Stimulated activated CD4-positive, alpha-beta T cell treated with anti-CD3 and anti-CD28 coated beads, Interleukin-2, amount 100 ng/mL, for 48 hours (primary cell): ENCODE measurements around the gene USP15.
"Not testable (repeated sequence)": the region's sequence is repeated elsewhere in the genome, so short reads cannot be mapped to it uniquely, and the experiment has no call there.

Source experiments
- DNase-seq, 2 donors: peaks; one replicate each; pipeline ENCODE4 v3.0.0-alpha.2; 2020

The USP15 gene

GRCh38 chr12:62379026-62379722 lies 119.0 kb downstream of the USP15 start:
- no peak for DNase-seq

- no peak for DNase-seq
These were observed 119.5 kb downstream of the USP15 start for GRCh38 chr12:62379723-62380045.

- no peak for DNase-seq
These were observed 122.3 kb downstream of the USP15 start for GRCh38 chr12:62382526-62382925.

- no peak for DNase-seq
These were observed 136.5 kb downstream of the USP15 start for GRCh38 chr12:62396750-62397149.

GRCh38 chr12:62400135-62400534 lies 139.9 kb downstream of the USP15 start:
- no peak for DNase-seq

- no peak for DNase-seq
These were observed 141.4 kb downstream of the USP15 start for GRCh38 chr12:62401631-62402030.

GRCh38 chr12:62403031-62403430 lies 142.8 kb downstream of the USP15 start:
- DNase-seq, result no peak

- no peak for DNase-seq
These were observed 147.4 kb downstream of the USP15 start for GRCh38 chr12:62407587-62407986.

GRCh38 chr12:62409068-62409467 lies 148.9 kb downstream of the USP15 start:
- DNase-seq, result no peak

GRCh38 chr12:62414180-62414579 lies 154.0 kb downstream of the USP15 start:
- no peak for DNase-seq

GRCh38 chr12:62426089-62426488 lies 165.9 kb downstream of the USP15 start:
- no peak for DNase-seq

GRCh38 chr12:62429457-62429856 lies 169.3 kb downstream of the USP15 start:
- DNase-seq, result no peak

- DNase-seq, result no peak
These were observed 174.5 kb downstream of the USP15 start for GRCh38 chr12:62434494-62435302.

GRCh38 chr12:62435303-62436163 lies 175.3 kb downstream of the USP15 start:
- peak in 1 of 2 donors; percentile 19 for DNase-seq

- no peak for DNase-seq
These were observed 175.9 kb downstream of the USP15 start for GRCh38 chr12:62436164-62436503.

- DNase-seq, result peak; percentile 58
These were observed 178.0 kb downstream of the USP15 start for GRCh38 chr12:62438098-62438692.

- DNase-seq, result no peak
These were observed 186.7 kb downstream of the USP15 start for GRCh38 chr12:62446754-62447452.

GRCh38 chr12:62448436-62448835 lies 188.2 kb downstream of the USP15 start:
- no peak for DNase-seq

- DNase-seq, result not testable (repeated sequence)
These were observed 195.2 kb downstream of the USP15 start for GRCh38 chr12:62455429-62455828.

- DNase-seq, result no peak
These were observed 198.4 kb downstream of the USP15 start for GRCh38 chr12:62458626-62459025.

GRCh38 chr12:62459976-62460375 lies 199.8 kb downstream of the USP15 start:
- no peak for DNase-seq

- not testable (repeated sequence) for DNase-seq
These were observed 201.1 kb downstream of the USP15 start for GRCh38 chr12:62461171-62461837.
